Measurements from ENCODE around the gene IRS2.

Gene IRS2

DNA sequence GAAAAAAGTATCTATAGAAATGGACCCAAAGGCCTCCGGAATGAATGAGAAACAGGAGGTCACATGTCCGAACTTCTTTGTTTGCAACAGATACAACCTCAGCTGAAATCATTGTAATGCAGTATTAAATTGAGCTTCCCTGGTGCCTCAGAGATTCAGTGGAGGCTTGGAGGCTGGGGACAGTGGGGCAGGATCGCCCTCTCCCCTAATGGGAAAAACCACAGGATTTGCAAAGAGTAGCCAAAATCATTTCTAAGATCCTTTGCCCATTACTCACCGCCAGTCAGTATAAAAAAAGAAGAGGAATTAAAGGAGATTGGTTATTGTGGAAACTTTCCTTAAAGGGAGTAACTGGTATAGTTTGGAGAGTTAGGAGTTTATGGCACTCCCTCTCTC lies 30.4 kb upstream of the IRS2 start:
- Histone ChIP-seq H3K27ac (ENCODE audit: low read length) (no peak overlapping the region), H3K9ac (ENCODE audit: low read length in 2 of 2) (no peak overlapping the region), H3K9me3 (ENCODE audit: control insufficient read depth in 2 of 2, low read length in 2 of 2) (no peaks in the 10 kb centered on the region), H3K4me1 (ENCODE audit: control insufficient read depth, insufficient read depth, low read length) (peaks cover 9% of the 10 kb centered on the region), H3K4me3 (ENCODE audit: low read length in 2 of 2) (no peak overlapping the region), H3K36me3 (ENCODE audit: control insufficient read depth in 2 of 2, insufficient read depth in 2 of 2, low read length in 2 of 2) (no peaks in the 10 kb centered on the region), H3K27me3 (ENCODE audit: control insufficient read depth in 1 of 2, insufficient read depth in 2 of 2, low read length in 2 of 2) (no peaks in the 10 kb centered on the region)

- no peaks in the 10 kb centered on the region for H3K9me3 ChIP-seq (ENCODE audit: control insufficient read depth in 2 of 2, low read length in 2 of 2)
- H3K4me1 ChIP-seq (ENCODE audit: control insufficient read depth, insufficient read depth, low read length), result peaks cover 9% of the 10 kb centered on the region
- H3K27me3 ChIP-seq (ENCODE audit: control insufficient read depth in 1 of 2, insufficient read depth in 2 of 2, low read length in 2 of 2), result no peaks in the 10 kb centered on the region
- H3K9ac ChIP-seq (ENCODE audit: low read length in 2 of 2), result no peak overlapping the region
- no peak overlapping the region for H3K27ac ChIP-seq (ENCODE audit: low read length)
- no peak overlapping the region for H3K4me3 ChIP-seq (ENCODE audit: low read length in 2 of 2)
- H3K36me3 ChIP-seq (ENCODE audit: control insufficient read depth in 2 of 2, insufficient read depth in 2 of 2, low read length in 2 of 2), result no peaks in the 10 kb centered on the region
Measured at GRCh38 chr13:109816112-109816807, 29.9 kb upstream of the IRS2 start.

DNA sequence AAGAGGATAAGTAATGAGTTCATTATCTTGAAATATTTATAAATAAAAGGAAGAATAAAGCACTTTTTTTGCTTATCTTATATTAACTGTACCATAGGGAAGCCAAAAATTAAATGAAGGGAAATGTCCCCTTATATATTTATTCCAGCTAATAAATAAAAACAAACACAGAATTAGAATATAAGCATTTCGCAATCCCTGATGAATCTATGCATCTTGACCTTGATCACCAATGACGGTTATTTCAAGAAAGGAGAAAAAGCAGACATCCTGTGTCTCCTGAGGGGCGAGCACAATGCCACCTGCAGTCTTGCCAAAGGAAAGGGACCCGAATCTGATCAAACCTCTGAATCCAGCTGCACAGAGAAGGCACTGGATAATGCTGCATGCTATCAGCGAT lies 29.3 kb upstream of the IRS2 start:
- no peaks in the 10 kb centered on the region for H3K36me3 ChIP-seq (ENCODE audit: control insufficient read depth in 2 of 2, insufficient read depth in 2 of 2, low read length in 2 of 2)
- H3K4me1 ChIP-seq (ENCODE audit: control insufficient read depth, insufficient read depth, low read length), result peaks cover 9% of the 10 kb centered on the region
- H3K9ac ChIP-seq (ENCODE audit: low read length in 2 of 2), result no peak overlapping the region
- no peaks in the 10 kb centered on the region for H3K9me3 ChIP-seq (ENCODE audit: control insufficient read depth in 2 of 2, low read length in 2 of 2)
- no peaks in the 10 kb centered on the region for H3K27me3 ChIP-seq (ENCODE audit: control insufficient read depth in 1 of 2, insufficient read depth in 2 of 2, low read length in 2 of 2)
- no peak overlapping the region for H3K27ac ChIP-seq (ENCODE audit: low read length)
- no peak overlapping the region for H3K4me3 ChIP-seq (ENCODE audit: low read length in 2 of 2)

DNA sequence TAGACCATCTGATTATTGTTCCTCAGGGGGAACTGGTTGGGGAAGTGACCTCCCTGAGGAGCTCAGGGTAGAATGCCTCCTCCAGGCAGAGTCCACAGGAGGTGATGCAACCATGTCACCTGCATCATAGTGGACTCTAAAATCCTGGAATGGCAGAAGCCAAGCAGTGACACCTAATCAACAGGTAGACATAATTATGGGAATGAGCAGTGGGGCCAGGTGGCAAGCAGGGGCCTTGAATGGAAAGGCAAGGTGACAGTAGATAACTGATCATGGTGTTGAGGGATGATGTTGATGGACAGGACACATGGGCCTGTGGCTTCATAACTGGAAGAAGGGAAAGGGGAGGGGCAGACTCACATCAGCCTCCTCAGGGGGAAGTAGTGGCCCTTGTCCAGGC lies 27.3 kb upstream of the IRS2 start:
- Histone ChIP-seq H3K27ac (ENCODE audit: low read length) (no peak overlapping the region), H3K9ac (ENCODE audit: low read length in 2 of 2) (no peak overlapping the region), H3K36me3 (ENCODE audit: control insufficient read depth in 2 of 2, insufficient read depth in 2 of 2, low read length in 2 of 2) (no peaks in the 10 kb centered on the region), H3K9me3 (ENCODE audit: control insufficient read depth in 2 of 2, low read length in 2 of 2) (no peaks in the 10 kb centered on the region), H3K4me3 (ENCODE audit: low read length in 2 of 2) (no peak overlapping the region), H3K4me1 (ENCODE audit: control insufficient read depth, insufficient read depth, low read length) (peaks cover 9% of the 10 kb centered on the region), H3K27me3 (ENCODE audit: control insufficient read depth in 1 of 2, insufficient read depth in 2 of 2, low read length in 2 of 2) (no peaks in the 10 kb centered on the region)

DNA sequence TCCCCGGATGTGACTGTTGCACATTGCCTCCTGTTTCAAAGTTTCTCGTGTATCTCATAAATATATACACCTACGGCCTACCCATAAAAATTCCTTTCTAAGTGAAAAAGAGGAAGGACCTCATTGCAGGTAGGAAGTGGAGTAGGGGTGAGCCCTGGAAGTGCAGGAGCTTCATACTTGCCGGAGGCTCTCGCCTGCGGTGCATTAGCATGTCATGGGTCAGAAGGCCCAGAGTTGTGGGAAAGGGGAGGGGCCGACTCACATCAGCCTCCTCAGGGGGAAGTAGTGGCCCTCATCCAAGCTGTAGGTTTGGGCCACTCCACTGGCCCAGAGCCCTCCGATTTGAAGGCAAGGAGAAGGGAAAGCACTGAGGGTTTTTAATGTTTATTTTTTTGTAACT lies 26.0 kb upstream of the IRS2 start:
- peaks cover 9% of the 10 kb centered on the region for H3K4me1 ChIP-seq (ENCODE audit: control insufficient read depth, insufficient read depth, low read length)

DNA sequence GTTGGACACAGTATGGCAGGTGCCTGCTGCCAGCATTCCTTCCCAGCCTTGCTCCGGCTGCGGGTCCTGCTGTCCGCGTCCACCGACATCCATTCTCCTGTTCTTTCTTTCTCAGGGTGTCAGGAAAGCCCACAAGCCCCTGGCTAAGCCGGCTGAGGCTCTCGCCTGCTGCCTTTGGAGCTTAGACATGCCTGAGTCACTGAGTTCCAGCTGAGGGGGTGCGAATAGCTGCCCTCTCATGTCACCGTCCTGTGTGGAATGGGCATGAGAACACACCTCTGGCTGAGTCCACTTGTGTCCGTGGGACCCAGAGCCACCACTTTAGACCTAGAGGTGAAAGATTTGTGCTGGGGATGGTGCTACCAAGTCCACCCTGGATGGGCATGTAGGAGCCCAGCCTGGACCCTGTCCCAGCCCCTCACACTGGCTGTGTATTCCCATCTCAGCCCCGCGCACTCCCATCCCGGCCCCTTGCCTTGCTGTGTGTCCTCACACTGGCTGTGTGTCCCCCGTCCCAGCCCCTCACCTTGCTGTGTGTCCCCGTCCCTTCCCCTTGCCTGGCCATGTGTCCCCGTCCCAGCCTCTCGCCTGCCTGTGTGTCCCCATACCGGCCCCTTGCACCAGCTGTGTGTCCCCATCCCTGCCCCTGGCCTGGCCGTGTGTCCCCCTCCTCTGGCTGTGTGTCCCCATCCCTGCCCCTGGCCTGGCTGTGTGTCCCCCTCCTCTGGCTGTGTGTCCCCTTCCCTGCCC lies 24.6 kb upstream of the IRS2 start:
- Histone ChIP-seq H3K36me3 (ENCODE audit: control insufficient read depth in 2 of 2, insufficient read depth in 2 of 2, low read length in 2 of 2) (no peaks in the 10 kb centered on the region), H3K9me3 (ENCODE audit: control insufficient read depth in 2 of 2, low read length in 2 of 2) (no peaks in the 10 kb centered on the region), H3K4me3 (ENCODE audit: low read length in 2 of 2) (no peak overlapping the region), H3K27ac (ENCODE audit: low read length) (no peak overlapping the region), H3K9ac (ENCODE audit: low read length in 2 of 2) (no peak overlapping the region), H3K27me3 (ENCODE audit: control insufficient read depth in 1 of 2, insufficient read depth in 2 of 2, low read length in 2 of 2) (no peaks in the 10 kb centered on the region), H3K4me1 (ENCODE audit: control insufficient read depth, insufficient read depth, low read length) (peaks cover 9% of the 10 kb centered on the region)

More for the DNA sequence above, 26.0 kb upstream of the IRS2 start:
- no peaks in the 10 kb centered on the region for H3K9me3 ChIP-seq (ENCODE audit: control insufficient read depth in 2 of 2, low read length in 2 of 2)
- H3K9ac ChIP-seq (ENCODE audit: low read length in 2 of 2), result no peak overlapping the region
- no peaks in the 10 kb centered on the region for H3K36me3 ChIP-seq (ENCODE audit: control insufficient read depth in 2 of 2, insufficient read depth in 2 of 2, low read length in 2 of 2)
- no peak overlapping the region for H3K27ac ChIP-seq (ENCODE audit: low read length)
- H3K4me3 ChIP-seq (ENCODE audit: low read length in 2 of 2), result no peak overlapping the region
- H3K27me3 ChIP-seq (ENCODE audit: control insufficient read depth in 1 of 2, insufficient read depth in 2 of 2, low read length in 2 of 2), result no peaks in the 10 kb centered on the region

- Histone ChIP-seq H3K9ac (ENCODE audit: low read length in 2 of 2) (no peak overlapping the region), H3K4me3 (ENCODE audit: low read length in 2 of 2) (no peak overlapping the region), H3K27ac (ENCODE audit: low read length) (no peak overlapping the region), H3K27me3 (ENCODE audit: control insufficient read depth in 1 of 2, insufficient read depth in 2 of 2, low read length in 2 of 2) (no peaks in the 10 kb centered on the region), H3K4me1 (ENCODE audit: control insufficient read depth, insufficient read depth, low read length) (peaks cover 9% of the 10 kb centered on the region), H3K9me3 (ENCODE audit: control insufficient read depth in 2 of 2, low read length in 2 of 2) (no peaks in the 10 kb centered on the region), H3K36me3 (ENCODE audit: control insufficient read depth in 2 of 2, insufficient read depth in 2 of 2, low read length in 2 of 2) (no peaks in the 10 kb centered on the region)
Measured at GRCh38 chr13:109809216-109809932, 23.0 kb upstream of the IRS2 start.

GRCh38 chr13:109807345-109807744 lies 21.0 kb upstream of the IRS2 start:
- Histone ChIP-seq H3K36me3 (ENCODE audit: control insufficient read depth in 2 of 2, insufficient read depth in 2 of 2, low read length in 2 of 2) (no peaks in the 10 kb centered on the region), H3K9ac (ENCODE audit: low read length in 2 of 2) (no peak overlapping the region), H3K4me3 (ENCODE audit: low read length in 2 of 2) (no peak overlapping the region), H3K4me1 (ENCODE audit: control insufficient read depth, insufficient read depth, low read length) (no peaks in the 10 kb centered on the region), H3K9me3 (ENCODE audit: control insufficient read depth in 2 of 2, low read length in 2 of 2) (no peaks in the 10 kb centered on the region), H3K27me3 (ENCODE audit: control insufficient read depth in 1 of 2, insufficient read depth in 2 of 2, low read length in 2 of 2) (no peaks in the 10 kb centered on the region), H3K27ac (ENCODE audit: low read length) (no peak overlapping the region)

DNA sequence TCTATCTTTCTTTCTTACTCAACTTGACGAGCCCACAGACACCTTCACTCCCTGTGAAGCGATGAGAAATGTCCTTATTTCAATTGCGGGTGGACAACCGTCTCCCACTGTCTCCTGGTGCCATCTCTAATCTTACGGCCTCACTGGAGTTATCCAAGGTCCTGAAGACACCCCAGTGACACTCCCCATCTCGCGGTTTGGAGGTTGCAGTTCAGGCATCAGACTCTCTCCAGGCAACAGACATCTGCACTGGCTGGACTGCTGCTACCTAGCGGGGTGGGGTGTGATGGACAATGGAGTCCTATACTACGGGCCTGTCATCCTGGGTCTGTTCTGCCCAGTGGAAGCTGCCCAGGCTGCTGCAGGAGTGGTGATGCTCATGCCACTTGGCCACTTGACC lies 18.3 kb upstream of the IRS2 start:
- no peaks in the 10 kb centered on the region for H3K9me3 ChIP-seq (ENCODE audit: control insufficient read depth in 2 of 2, low read length in 2 of 2)
- no peak overlapping the region for H3K4me3 ChIP-seq (ENCODE audit: low read length in 2 of 2)
- no peak overlapping the region for H3K27ac ChIP-seq (ENCODE audit: low read length)
- H3K36me3 ChIP-seq (ENCODE audit: control insufficient read depth in 2 of 2, insufficient read depth in 2 of 2, low read length in 2 of 2), result no peaks in the 10 kb centered on the region
- no peak overlapping the region for H3K9ac ChIP-seq (ENCODE audit: low read length in 2 of 2)
- no peaks in the 10 kb centered on the region for H3K27me3 ChIP-seq (ENCODE audit: control insufficient read depth in 1 of 2, insufficient read depth in 2 of 2, low read length in 2 of 2)
- no peaks in the 10 kb centered on the region for H3K4me1 ChIP-seq (ENCODE audit: control insufficient read depth, insufficient read depth, low read length)

- Histone ChIP-seq H3K9me3 (ENCODE audit: control insufficient read depth in 2 of 2, low read length in 2 of 2) (no peaks in the 10 kb centered on the region), H3K36me3 (ENCODE audit: control insufficient read depth in 2 of 2, insufficient read depth in 2 of 2, low read length in 2 of 2) (no peaks in the 10 kb centered on the region), H3K4me1 (ENCODE audit: control insufficient read depth, insufficient read depth, low read length) (no peaks in the 10 kb centered on the region), H3K27me3 (ENCODE audit: control insufficient read depth in 1 of 2, insufficient read depth in 2 of 2, low read length in 2 of 2) (no peaks in the 10 kb centered on the region), H3K9ac (ENCODE audit: low read length in 2 of 2) (no peak overlapping the region), H3K27ac (ENCODE audit: low read length) (no peak overlapping the region), H3K4me3 (ENCODE audit: low read length in 2 of 2) (no peak overlapping the region)
Measured at GRCh38 chr13:109803825-109804224, 17.4 kb upstream of the IRS2 start.

DNA sequence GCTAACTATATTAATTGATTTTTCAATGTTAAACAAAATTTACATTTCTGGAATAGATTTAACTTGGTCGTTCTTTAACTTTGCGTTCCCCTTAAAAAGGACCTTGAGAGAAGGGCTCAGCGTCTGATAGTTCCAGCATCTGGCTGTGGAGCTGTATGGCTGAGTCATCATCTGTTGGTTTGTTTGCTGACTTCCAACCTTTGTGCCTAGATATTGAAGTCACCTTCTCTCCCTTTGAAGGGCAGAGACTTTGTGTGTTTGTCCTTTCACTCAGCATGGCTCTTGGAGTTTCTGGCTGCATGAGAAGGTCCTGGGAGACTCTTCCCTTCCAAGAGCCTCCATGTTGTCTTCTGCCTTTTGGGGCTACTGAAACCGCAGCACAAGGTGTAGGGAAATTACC lies 16.6 kb upstream of the IRS2 start:
- H3K36me3 ChIP-seq (ENCODE audit: control insufficient read depth in 2 of 2, insufficient read depth in 2 of 2, low read length in 2 of 2), result no peaks in the 10 kb centered on the region
- no peak overlapping the region for H3K9ac ChIP-seq (ENCODE audit: low read length in 2 of 2)
- no peak overlapping the region for H3K4me3 ChIP-seq (ENCODE audit: low read length in 2 of 2)
- no peaks in the 10 kb centered on the region for H3K27me3 ChIP-seq (ENCODE audit: control insufficient read depth in 1 of 2, insufficient read depth in 2 of 2, low read length in 2 of 2)
- H3K4me1 ChIP-seq (ENCODE audit: control insufficient read depth, insufficient read depth, low read length), result no peaks in the 10 kb centered on the region
- H3K9me3 ChIP-seq (ENCODE audit: control insufficient read depth in 2 of 2, low read length in 2 of 2), result no peaks in the 10 kb centered on the region
- H3K27ac ChIP-seq (ENCODE audit: low read length), result no peak overlapping the region

All from stomach smooth muscle (tissue), 2 donors.